Esophagus squamous epithelium (tissue), 5 donors: ENCODE data around the gene DMRTC1B. TPM values are rescaled to one million over a fixed set of nuclear protein-coding genes. Genes with fewer than 3 reads are reported as not detected.
"Not testable (repeated sequence)": the region's sequence is repeated elsewhere in the genome, so short reads cannot be mapped to it uniquely, and the experiment has no call there.

ENCODE experiments used
- DNase-seq: peaks from one replicate; lab custom pipeline; 2025; lab: John Stamatoyannopoulos, UW
- H3K27ac ChIP-seq, 4 donors: fragments of 200-600 bp; sonication (generic); one replicate each; pipeline ENCODE4 v1.5.1; 2016 to 2019; ENCODE audit warnings: mild to moderate bottlenecking in 1 of 4
- H3K27me3 ChIP-seq, 4 donors: fragments of 200-600 bp; sonication (generic); 1 replicate in 3 of 4; 2 replicates in 1 of 4; pipeline versions ENCODE4 v1.5.1 to v1.6.0; 2017 to 2021; ENCODE audit warnings: antibody characterized with exemption in 1 of 4
- H3K36me3 ChIP-seq, 3 donors: fragments of 200-600 bp; sonication (generic); one replicate each; pipeline ENCODE4 v1.5.1; 2016 to 2019
- H3K4me1 ChIP-seq, 3 donors: fragments of 200-600 bp; sonication (generic); one replicate each; pipeline ENCODE4 v1.5.1; 2017 to 2019
- H3K4me3 ChIP-seq, 4 donors: fragments of 200-600 bp; sonication (generic); 1 replicate in 3 of 4; 2 replicates in 1 of 4; pipeline ENCODE4 v1.5.1; 2016 to 2019; ENCODE audit warnings: mild to moderate bottlenecking in 2 of 4, moderate library complexity in 1 of 4
- H3K9me3 ChIP-seq, 3 donors: fragments of 200-600 bp; sonication (generic); one replicate each; pipeline ENCODE4 v1.5.1; 2016 to 2019
- WGBS, 2 donors: methylation state at CpG; one replicate each; pipeline ENCODE4 v1.1.5; 2018; 5-methylcytosine and 5-hydroxymethylcytosine counted together
- intact Hi-C: fragments of 100-400 bp; cut with DNase I; formaldehyde crosslinking; loops from one replicate; pipeline ENCODE4 v1.15.0; 2022
- small RNA-seq, 4 donors: library from RNA; depleted of rRNA; stranded (forward); fragments of <200 nt; gene quantifications; one replicate each; pipeline ENCODE3, GENCODE V24; 2016
- total RNA-seq, 4 donors: library from RNA; depleted of rRNA; stranded (reverse); fragments of >200 nt; gene quantifications; one replicate each; pipeline ENCODE4 v1.1.0, GENCODE V29; 2016
- donor health status: DM: yes; HTN: yes; CAD: no.

DMRTC1B gene
- total RNA-seq, 4 donors from 2014 or later, result not detected

DNA sequence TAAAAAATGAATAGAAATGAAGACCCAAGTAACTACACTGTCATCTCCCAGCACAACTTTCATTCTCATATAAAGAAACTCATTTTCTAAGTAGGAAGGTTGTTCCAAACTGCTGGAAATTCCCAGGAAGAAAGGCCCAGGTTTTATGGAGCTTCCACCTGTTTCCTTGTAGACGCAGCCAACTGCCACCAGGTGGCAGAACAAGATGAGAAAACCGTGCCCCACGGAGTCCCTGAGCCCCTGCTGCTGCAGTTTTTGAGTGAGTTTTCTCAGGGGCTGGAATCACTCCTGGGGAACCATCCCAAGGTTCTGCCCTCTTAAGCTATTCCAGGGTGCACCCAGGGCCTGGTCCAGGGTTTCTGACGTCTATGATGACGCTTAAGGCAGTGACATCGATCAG, 7.3 kb downstream of the DMRTC1B start:
- H3K9me3 ChIP-seq, H3K27me3 ChIP-seq, intact Hi-C loops, H3K4me3 ChIP-seq, DNase-seq, H3K4me1 ChIP-seq, H3K36me3 ChIP-seq, H3K27ac ChIP-seq: not testable (repeated sequence)
- no CpG with 5 or more reads among the region's 6 CpGs for WGBS, 2 donors

DNA sequence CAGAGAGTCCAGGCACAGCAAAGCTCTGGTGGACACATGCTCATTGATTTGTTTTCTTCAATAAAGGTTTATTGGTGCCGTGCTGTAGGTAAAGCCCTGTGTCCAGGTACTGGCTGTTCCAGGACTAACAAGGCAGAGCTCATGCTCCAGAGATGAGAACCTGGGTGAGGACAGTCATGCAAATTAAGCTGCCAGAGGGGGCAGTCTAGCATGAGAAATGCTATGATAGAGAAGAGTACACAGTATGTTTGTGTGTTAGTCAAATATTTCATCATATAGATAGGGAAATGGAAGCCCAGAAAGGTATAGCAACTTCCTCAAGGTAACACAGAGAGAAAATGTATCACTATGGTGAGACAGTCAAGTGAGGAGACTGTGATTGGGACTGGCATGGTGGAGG, 11.5 kb downstream of the DMRTC1B start:
- H3K4me3 ChIP-seq, DNase-seq, H3K27ac ChIP-seq, intact Hi-C loops, H3K36me3 ChIP-seq, H3K27me3 ChIP-seq, H3K4me1 ChIP-seq, H3K9me3 ChIP-seq: not testable (repeated sequence)
- no CpG with 5 or more reads among the region's 1 CpG for WGBS, 2 donors

DNA sequence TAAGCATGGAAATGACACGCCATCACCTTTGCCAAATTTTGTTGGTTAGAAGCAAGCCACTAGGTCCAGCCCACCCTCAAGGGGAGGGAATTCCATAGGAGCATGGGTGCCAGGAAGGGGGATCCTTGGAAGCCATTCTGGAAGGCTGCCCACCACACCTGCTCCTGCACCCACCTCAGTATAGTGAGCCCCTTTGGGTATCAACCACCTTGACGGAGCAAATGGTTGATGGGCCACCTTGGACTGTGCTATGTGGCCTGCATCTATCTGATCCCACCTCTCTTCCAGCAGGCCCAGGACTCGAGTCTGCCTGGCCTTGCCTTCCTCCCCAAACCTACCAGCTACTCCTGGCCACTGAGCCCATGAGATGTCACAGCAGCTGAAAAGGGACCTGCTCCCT, 13.7 kb downstream of the DMRTC1B start:
- intact Hi-C loops, H3K27me3 ChIP-seq, H3K27ac ChIP-seq, H3K4me1 ChIP-seq, DNase-seq, H3K9me3 ChIP-seq, H3K36me3 ChIP-seq, H3K4me3 ChIP-seq: not testable (repeated sequence)
- WGBS, 2 donors, result no CpG with 5 or more reads among the region's 3 CpGs

DNA sequence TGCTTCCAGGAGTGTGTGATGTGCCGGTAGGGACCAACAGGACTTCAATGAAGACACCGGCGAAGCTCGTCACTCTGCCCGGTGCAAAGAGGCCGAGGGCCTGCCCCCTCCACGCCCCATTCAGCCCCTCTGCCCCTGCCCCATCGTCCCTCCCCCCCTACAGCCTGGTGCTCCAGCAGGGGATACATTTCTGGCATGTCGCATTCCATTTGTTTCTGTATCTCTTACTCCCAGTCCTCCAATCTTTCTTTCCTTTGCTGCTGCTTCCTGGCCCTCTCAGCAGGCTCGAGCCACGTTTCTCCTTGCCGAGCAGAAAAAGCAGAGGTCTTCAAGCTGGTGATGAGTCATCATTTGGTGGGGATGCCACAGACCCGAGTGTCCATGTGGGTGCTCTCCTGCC, 31.4 kb downstream of the DMRTC1B start, which contains the start of gene FAM236D:
TSS of gene FAM236D (minus strand) at position 101 of the 400 bp plus-strand sequence. CDS start at position 1, 100 bp downstream.
- DNase-seq, H3K4me3 ChIP-seq, intact Hi-C loops, H3K27me3 ChIP-seq, H3K36me3 ChIP-seq, H3K27ac ChIP-seq, H3K9me3 ChIP-seq, H3K4me1 ChIP-seq: not testable (repeated sequence)
- no CpG with 5 or more reads among the region's 13 CpGs for WGBS, 2 donors

DNA sequence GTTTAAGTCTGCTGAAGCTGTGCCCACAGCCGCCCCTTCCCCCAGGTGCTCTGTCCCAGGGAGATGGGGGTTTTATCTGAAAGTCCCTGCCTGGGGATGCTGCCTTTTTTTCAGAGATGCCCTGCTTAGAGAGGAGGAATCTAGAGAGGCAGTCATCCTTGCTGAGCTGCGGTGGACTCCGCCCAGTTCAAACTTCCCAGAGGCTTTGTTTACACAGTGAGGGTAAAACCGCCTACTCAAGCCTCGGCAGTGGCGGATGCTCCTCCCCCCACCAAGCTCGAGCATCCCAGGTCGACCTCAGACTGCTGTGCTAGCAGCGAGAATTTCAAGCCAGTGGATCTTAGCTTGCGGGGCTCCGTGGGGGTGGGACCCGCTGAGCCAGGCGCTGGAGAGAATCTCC, 54.0 kb downstream of the DMRTC1B start:
- intact Hi-C loops, H3K9me3 ChIP-seq, H3K27ac ChIP-seq, H3K4me3 ChIP-seq, H3K36me3 ChIP-seq, H3K4me1 ChIP-seq, H3K27me3 ChIP-seq, DNase-seq: not testable (repeated sequence)
- WGBS, 2 donors, result no CpG with 5 or more reads among the region's 13 CpGs

DNA sequence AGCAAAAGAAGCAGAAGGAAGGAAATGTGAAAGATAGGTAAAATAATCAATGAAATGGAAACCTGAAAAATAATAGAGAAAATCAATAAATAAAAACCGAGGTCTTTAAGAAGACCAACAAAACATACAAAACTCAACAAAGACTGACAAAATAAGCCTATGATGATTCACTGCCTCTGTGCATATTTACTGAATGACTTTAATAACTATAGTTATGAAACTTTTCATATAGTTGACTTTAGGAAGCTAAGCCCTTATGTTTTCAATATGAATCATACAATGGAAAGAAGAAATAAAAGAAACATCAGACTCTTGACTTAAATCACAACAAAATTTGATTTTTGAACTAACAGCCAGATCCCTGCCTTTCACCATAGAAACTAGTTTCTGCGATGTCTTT, 60.8 kb downstream of the DMRTC1B start:
- DNase-seq, H3K9me3 ChIP-seq, H3K27me3 ChIP-seq, H3K4me1 ChIP-seq, intact Hi-C loops, H3K4me3 ChIP-seq, H3K36me3 ChIP-seq, H3K27ac ChIP-seq: not testable (repeated sequence)
- no CpG with 5 or more reads among the region's 2 CpGs for WGBS, 2 donors

DNA sequence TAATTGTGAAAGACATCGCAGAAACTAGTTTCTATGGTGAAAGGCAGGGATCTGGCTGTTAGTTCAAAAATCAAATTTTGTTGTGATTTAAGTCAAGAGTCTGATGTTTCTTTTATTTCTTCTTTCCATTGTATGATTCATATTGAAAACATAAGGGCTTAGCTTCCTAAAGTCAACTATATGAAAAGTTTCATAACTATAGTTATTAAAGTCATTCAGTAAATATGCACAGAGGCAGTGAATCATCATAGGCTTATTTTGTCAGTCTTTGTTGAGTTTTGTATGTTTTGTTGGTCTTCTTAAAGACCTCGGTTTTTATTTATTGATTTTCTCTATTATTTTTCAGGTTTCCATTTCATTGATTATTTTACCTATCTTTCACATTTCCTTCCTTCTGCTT, 106.2 kb downstream of the DMRTC1B start:
- H3K4me3 ChIP-seq, H3K36me3 ChIP-seq, H3K27ac ChIP-seq, H3K4me1 ChIP-seq, H3K9me3 ChIP-seq, intact Hi-C loops, H3K27me3 ChIP-seq, DNase-seq: not testable (repeated sequence)
- WGBS, 2 donors, result no CpG with 5 or more reads among the region's 2 CpGs

DNA sequence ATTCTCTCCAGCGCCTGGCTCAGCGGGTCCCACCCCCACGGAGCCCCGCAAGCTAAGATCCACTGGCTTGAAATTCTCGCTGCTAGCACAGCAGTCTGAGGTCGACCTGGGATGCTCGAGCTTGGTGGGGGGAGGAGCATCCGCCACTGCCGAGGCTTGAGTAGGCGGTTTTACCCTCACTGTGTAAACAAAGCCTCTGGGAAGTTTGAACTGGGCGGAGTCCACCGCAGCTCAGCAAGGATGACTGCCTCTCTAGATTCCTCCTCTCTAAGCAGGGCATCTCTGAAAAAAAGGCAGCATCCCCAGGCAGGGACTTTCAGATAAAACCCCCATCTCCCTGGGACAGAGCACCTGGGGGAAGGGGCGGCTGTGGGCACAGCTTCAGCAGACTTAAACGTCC, 113.0 kb downstream of the DMRTC1B start:
- H3K4me1 ChIP-seq, H3K9me3 ChIP-seq, H3K4me3 ChIP-seq, intact Hi-C loops, DNase-seq, H3K36me3 ChIP-seq, H3K27ac ChIP-seq, H3K27me3 ChIP-seq: not testable (repeated sequence)
- no CpG with 5 or more reads among the region's 14 CpGs for WGBS, 2 donors

Small RNA genes lying within 50 kb of the gene (small RNA-seq; reads per million reads assigned to genes)
- 0 reads per million in 4 donors for gene RNU1-112P

Other genes starting within 250 kb of the DMRTC1B start
- 10 to 100 TPM; 16.8 to 26.9 (median 18.0) TPM for gene HDAC8, start 204.0 kb upstream of the DMRTC1B start, total RNA-seq
- gene PHKA1, start 62.6 kb upstream of the DMRTC1B start, total RNA-seq, result 10 to 100 TPM in 1 of 4 donors, 1 to 10 TPM in 3; 5.6 to 10.3 (median 7.2) TPM
- not detected for gene FAM236B, start 5.8 kb downstream of the DMRTC1B start, total RNA-seq
- not detected for gene FAM236D, start 31.3 kb downstream of the DMRTC1B start, total RNA-seq
- gene FAM236C, start 135.7 kb downstream of the DMRTC1B start, total RNA-seq, result not detected
- gene FAM236A, start 161.3 kb downstream of the DMRTC1B start, total RNA-seq, result not detected
- gene DMRTC1, start 166.9 kb downstream of the DMRTC1B start, total RNA-seq, result not detected
- not detected for gene PABPC1L2B, start 226.0 kb downstream of the DMRTC1B start, total RNA-seq